ENCODE results near the gene ANKMY1.

- TF ChIP-seq CTCF (conservative IDR thresholded peaks at IDR 0.05; ENCODE audit: low read length) (no peak), EZH2phosphoT487 (IDR thresholded peaks at IDR 0.05; ENCODE audit: borderline replicate concordance) (no peak)
These were observed 90.0 kb downstream of the ANKMY1 start for GRCh38 chr2:240467659-240468302.
